ENCODE data around the gene PCNX4. TPM values are rescaled to one million over a fixed set of nuclear protein-coding genes. Genes with fewer than 3 reads are reported as not detected.
A peak's percentile ranks its signal among the peaks of the same experiment; 100 is the strongest.
"Not testable (repeated sequence)": the region's sequence is repeated elsewhere in the genome, so short reads cannot be mapped to it uniquely, and the experiment has no call there.

PCNX4 gene
- total RNA-seq (2014; rRNA removed; shearing (Covaris generic)) = 68.7 and 78.5 TPM in 2 replicates
- polyA plus RNA-seq (2014; cell fraction: nucleus; rRNA removed) = 87.3 and 98.0 TPM in 2 replicates

DNA sequence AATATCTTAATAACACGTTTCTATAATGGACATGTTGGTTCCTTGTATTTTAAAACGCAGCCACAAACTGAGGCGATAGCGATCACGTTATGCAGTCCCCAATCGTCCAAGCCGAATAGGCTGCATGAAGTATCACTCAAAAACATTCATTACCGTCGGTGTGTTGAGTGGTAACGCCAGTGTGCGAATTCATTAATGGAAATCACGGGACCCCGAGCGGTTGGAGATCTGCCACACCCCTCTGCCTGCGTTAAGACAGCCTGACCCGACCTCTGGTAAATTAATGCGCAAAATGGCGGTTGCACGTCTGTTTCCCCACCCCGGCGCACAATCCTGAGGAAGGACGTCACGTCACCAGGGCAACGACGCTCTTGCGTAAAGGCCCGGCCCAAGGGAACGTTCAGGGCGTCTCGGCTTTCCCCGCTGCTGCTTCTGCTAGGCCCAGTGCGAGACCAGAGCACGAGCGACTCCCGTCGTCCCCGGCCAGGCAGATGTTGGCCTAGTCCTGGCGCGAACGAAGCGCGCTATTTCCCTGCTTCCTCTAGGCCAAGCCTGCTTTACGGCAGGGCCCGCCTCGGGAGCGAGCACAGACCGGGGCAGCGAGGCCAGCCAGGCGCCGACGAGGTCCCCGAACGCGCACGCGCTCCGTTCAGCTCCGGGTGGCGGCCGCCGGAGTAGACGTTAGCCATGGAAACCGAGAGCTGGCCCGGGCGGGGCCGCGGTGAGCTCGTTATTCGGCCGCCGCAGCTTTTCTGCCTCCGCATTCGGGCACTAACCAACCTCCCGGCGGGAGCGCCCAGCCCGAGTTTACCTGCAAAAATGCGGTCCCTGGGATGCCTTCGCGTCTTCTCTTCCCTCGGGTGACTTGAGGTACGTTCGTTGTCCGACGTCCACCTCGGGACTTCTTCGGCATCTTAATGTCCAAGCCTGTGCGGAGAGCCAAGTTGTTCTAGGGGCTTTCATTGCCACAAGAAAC, at the start of gene PCNX4:
TSS of gene PCNX4 (plus strand) at position 374 of the 976 bp plus-strand sequence. CDS start 15,716 bp downstream, outside the sequence.
- DNase-seq (ENCODE audit: extremely low read depth, low read depth) = peak; percentile 98

GRCh38 chr14:60047976-60048375, 43.7 kb upstream of the PCNX4 start:
- not testable (repeated sequence) for DNase-seq (ENCODE audit: extremely low read depth, low read depth)

DNA sequence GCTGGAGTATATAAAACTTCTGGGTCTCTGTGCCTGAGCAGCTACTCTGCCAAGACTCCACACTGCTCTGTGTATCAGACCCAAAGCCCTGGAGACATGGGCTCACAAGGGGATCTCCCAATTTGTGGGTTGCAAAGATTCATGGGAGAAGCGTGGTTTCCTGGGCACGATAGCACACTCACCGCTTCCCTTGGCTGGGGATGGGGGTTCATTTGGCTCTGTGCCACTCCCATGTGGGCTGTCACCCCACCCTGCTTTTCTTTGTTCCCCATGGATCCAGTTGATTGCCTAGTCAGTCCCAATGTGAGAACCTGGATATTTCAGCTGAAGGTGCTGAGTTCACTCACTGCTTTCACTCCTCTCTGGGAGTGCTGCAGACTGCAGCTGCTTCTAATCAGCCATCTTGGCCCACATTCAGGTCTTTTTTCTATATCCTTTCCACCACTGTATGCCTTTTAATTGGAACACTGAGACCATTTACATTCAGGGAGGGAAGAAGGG, 40.0 kb upstream of the PCNX4 start:
- no peak for DNase-seq (ENCODE audit: extremely low read depth, low read depth)

GRCh38 chr14:60058087-60058486, 33.6 kb upstream of the PCNX4 start:
- DNase-seq (ENCODE audit: extremely low read depth, low read depth) = no peak

- DNase-seq (ENCODE audit: extremely low read depth, low read depth) = no peak
Measured at GRCh38 chr14:60061371-60061770, 30.4 kb upstream of the PCNX4 start.

- peak; percentile 43 for DNase-seq (ENCODE audit: extremely low read depth, low read depth)
Measured at GRCh38 chr14:60064491-60065072, 27.1 kb upstream of the PCNX4 start.

GRCh38 chr14:60067882-60068281, 23.8 kb upstream of the PCNX4 start:
- no peak for DNase-seq (ENCODE audit: extremely low read depth, low read depth)

DNA sequence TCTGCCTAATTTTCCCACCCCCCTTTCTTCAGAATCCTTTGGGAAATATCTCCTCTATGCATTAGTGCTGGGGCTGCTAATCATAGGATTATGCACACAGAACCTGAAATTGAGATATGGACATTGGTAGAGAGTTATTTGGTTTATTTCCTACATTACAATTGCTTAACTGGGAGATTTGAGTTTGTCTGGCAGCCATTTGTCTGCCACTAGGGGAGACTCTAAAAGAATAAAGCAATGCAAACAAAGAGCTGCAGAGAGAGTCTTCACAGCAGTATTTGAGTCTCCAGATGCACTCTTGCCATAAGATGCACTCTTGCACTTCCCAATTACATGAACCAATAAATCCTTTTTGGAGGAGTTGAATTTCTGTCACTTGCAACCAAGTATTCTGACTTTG, 12.0 kb upstream of the PCNX4 start:
- no peak for DNase-seq (ENCODE audit: extremely low read depth, low read depth)

DNA sequence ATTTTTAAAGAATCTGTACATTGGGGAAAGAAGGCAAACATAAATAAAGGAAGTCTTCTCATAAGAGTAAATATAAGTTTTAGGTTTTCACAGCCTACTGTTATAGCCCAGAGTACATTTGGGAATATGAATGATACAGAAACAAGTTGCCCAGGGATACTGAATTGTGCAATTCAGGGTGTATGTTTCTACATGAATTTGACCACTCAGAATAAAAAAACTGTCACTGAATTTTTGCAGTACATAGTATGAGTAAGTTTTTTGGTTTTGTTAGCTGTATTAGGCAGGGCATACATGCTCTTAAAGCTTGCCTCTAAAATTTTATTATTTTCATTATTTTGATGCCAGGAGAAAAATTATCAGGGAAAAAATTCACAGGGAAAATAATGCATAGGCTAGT, 6.6 kb upstream of the PCNX4 start:
- no peak for DNase-seq (ENCODE audit: extremely low read depth, low read depth)

- no peak for DNase-seq (ENCODE audit: extremely low read depth, low read depth)
Measured at GRCh38 chr14:60085693-60086092, 6.0 kb upstream of the PCNX4 start.

- no peak for DNase-seq (ENCODE audit: extremely low read depth, low read depth)
Measured at GRCh38 chr14:60087668-60088067, 4.1 kb upstream of the PCNX4 start.

- DNase-seq (ENCODE audit: extremely low read depth, low read depth) = no peak
Measured at GRCh38 chr14:60089221-60089620, 2.5 kb upstream of the PCNX4 start.

GRCh38 chr14:60090864-60091519, 731 bp upstream of the PCNX4 start:
- DNase-seq (ENCODE audit: extremely low read depth, low read depth) = peak; percentile 63

DNA sequence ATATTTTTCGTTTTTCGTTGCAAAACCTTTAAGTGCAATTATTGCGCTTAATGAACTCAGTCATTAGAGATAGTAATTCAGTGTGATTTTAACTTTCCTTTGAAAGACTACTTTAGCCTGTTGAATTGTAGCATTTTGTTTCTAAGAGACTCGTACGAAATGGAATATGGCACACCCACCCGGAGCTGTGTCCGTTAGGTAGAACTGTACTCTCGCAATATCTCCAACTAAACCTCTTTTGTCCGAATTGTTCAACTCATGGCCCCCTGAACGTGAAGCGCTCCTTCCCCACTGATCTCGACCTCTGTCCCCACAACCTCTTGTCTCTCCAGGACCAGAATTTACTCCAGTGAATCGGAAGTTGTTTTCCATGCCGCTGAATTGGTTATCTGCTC, 800 bp downstream of the PCNX4 start:
- DNase-seq (ENCODE audit: extremely low read depth, low read depth) = no peak

DNA sequence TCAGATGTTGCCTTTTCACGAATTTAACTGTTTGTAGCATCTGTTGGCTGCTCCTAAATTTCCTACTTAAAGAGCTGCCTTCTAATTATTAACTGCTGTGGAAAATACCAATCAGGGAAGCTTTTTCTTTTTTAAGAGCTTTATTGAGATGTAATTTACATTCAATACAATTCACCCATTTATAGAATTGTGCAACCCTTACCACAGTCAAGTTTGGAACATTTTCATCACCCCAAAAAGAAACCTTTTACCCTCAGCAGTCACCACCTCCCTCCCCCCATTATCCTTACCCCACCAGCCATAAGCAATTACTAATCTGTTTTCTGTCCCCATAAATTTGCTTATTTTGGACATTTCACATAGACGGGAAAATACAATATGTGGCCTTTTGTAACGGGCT, 1.4 kb downstream of the PCNX4 start:
- DNase-seq (ENCODE audit: extremely low read depth, low read depth) = no peak

DNA sequence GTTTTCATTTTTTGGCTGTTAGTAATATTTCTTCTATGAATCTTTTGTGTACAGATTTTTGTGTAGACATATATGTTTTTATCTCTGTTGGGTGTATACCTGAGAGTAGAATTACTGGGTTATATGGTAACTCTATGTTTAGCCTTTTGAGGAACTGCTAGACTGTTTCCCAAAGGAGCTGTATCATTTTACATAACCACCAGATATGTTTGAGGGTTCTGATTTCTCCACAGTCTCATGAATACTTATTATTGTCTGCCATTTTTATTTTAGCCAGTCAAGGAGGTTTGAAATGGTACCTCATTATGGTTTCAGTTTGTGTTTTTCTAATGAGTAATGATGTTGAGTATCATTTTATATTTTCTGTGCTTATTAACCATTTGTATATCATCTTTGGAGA, 1.9 kb downstream of the PCNX4 start:
- no peak for DNase-seq (ENCODE audit: extremely low read depth, low read depth)

DNA sequence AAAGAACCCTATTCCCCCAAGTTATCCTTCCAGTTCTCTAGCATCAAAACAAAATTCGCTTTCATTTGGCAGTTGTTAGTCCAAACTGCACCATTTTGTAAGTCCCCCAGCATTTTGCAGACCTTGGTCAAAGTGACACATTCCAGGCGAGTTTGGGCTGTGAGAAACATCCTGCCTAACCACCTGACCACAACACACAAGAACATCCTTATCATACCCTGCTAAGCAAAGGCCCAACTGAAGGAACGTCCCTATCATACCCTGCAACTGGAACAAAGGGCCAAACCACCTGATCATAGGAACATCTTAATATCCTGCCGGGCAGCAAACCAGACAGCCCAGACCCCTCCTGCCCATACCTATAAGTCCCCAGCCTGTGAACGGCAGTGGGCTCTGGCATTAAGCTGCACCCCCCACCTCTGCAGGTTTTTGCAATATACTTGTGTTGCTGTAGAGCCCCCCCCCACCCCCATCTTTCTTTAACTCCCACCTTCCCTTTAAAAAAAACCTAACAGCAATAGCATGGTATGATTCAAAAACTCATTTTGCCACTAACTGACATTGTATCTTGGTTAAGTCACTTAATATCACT, 2.7 kb downstream of the PCNX4 start:
- DNase-seq (ENCODE audit: extremely low read depth, low read depth) = no peak

- no peak for DNase-seq (ENCODE audit: extremely low read depth, low read depth)
Measured at GRCh38 chr14:60095231-60095630, 3.5 kb downstream of the PCNX4 start.

GRCh38 chr14:60095781-60096450, 4.2 kb downstream of the PCNX4 start:
- no peak for DNase-seq (ENCODE audit: extremely low read depth, low read depth)

- DNase-seq (ENCODE audit: extremely low read depth, low read depth) = no peak
Measured at GRCh38 chr14:60097974-60098373, 6.3 kb downstream of the PCNX4 start.
